Cerebellar cortex (tissue), 1 donor: ENCODE data around the gene ORAI1.
"Not testable (repeated sequence)": the region's sequence is repeated elsewhere in the genome, so short reads cannot be mapped to it uniquely, and the experiment has no call there.

Source experiments
- DNase-seq: peaks from one replicate; pipeline ENCODE4 v3.0.0-alpha.2; 2015; ENCODE audit warnings: low spot score

Gene ORAI1

GRCh38 chr12:121626087-121626852, at the start of gene ORAI1:
Gene ORAI1, plus strand, starts transcription at chr12:121626530.
- peak; percentile 82 for DNase-seq

DNA sequence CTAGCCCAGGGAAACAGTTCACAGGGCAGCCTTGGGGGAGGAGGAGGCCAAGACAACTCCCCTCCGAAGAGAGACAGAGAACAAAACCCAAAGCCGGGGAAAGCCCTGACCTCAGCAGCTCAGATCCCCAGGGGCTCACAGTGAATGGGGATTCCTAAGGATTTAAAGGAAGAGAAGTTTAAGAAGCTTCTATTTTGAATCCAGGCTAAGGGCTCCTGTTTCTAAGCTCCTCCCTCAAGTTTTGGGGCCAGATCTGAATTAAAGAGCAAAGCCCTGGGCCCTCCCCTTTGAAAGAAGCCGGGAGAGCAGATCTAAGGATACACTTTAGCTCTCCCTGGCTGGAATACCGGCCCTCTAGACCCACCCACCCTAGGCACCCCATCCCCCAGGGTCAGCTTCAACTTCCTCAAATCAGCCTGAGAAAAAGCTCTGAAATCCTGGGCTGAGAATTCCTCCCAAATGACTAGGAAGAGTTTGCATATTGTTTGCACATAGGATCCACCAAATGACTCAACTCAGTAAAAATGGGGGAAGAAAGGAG, 49.4 kb upstream of the ORAI1 start:
- peak; percentile 69 for DNase-seq

DNA sequence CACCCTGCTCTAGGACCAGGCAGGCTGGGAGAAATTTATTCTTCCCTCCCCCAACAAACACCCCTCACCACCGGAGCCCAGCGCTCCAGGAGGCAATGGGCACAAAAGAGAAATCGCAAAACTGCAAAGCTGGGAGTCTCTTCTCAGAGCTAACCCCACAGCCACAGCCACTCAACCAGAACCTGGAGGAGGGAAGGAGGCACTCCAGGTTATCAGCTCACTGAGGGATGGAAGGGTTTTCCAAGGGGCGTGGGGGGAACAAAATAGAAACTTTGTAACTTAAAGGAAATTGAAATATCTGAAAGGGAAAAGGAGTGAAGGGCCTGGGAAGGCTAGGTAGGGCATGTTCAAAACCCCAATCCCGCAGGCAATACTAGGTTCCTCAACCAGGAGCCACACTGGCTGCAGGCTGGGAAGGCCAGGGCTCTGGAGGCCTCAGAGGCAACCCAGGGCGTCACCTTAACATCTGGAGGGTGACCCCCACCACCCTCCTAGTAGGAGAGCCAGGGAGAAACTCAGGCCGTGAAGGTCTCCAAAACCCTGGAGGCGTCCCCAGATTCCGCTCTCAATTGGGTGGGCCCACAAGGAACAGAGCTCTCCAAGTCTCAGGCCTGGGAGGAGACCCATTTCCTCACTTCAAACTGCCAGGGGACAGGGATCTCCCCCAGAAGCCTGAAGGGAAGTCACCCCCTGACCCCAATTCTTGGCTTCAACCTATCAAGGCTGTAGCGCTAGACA, 48.7 kb upstream of the ORAI1 start:
- DNase-seq, result peak; percentile 29

- DNase-seq, result peak; percentile 45
Observed at GRCh38 chr12:121578230-121579189, 47.8 kb upstream of the ORAI1 start.

GRCh38 chr12:121579190-121579791, 47.0 kb upstream of the ORAI1 start:
- DNase-seq, result peak; percentile 27

- peak; percentile 72 for DNase-seq
Observed at GRCh38 chr12:121579981-121580868, 46.1 kb upstream of the ORAI1 start.

- peak; percentile 83 for DNase-seq
Observed at GRCh38 chr12:121580959-121581685, 45.2 kb upstream of the ORAI1 start, which contains the start of gene KDM2B. Gene KDM2B, minus strand, starts transcription at chr12:121581023. Its CDS starts 112 bp downstream, at chr12:121580911.

DNA sequence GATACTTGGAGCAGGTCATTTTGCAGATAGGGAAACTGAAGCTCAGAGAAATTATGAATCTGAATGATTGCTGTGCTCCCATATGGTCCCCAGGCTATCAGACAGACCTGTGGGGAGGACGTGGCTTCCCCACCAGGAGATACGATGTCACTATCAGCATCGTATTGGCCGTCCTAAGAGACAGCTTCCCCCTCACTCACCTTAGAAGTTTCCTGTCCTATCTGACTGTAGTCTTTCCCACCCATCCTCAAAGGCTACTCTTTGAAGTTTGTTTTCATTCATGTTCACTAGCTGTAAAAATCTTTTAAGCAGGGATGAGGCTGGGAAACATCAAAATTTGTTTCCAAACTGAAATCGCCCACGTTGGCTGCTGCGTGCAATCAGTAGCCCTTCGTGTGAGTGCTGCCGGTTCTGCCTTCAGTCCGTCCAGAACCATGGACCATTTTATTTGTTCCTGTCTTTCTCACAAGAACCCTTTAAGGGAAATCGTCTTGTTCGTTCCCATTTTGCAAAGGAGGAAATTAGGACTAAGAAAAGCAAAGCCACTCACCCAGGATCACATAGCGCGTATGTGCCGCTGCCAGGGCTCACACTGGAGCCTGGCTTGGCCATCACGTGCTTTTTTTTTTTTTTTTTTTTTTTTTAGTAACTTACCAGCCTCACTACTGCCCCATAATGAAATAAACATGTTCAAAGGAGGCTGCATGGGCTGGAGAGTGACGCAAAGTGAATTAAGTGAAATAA, 44.5 kb upstream of the ORAI1 start:
- peak; percentile 74 for DNase-seq

DNA sequence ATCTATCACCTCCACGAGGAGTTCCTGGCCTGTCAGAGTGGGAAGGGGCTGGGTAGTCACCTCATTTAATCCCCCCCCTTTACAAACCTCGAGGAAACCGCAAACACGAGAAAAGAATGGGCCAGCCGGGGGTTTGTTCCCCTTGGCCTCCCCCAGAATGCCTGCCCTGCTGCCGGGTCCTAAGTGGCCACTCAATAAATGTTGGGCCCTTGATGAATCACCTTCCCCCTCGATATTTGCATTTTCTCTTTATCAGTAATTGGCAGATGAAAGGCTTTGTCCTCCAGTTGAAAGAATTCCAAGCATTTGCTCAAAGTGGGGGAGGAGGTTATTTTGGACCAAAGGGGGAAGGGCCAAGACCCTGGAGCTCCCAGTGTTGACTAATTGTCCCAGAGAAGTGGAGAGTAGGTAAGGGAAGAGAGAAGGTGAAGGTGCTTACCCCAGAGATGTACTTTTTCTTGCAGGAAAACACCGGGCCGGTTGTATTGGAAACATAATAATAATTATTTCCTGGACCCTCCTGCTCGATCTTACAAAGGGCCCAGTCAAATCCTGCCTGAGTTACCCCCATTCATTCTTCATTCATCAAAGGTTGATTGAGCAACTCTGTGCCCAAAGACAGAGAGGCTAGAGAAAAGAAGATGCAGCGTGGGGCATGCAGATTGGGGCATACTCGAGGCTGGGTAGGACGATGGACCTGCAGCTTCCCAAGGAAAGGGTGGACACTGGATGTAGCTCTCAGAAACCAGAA, 43.6 kb upstream of the ORAI1 start:
- DNase-seq, result peak; percentile 38

DNA sequence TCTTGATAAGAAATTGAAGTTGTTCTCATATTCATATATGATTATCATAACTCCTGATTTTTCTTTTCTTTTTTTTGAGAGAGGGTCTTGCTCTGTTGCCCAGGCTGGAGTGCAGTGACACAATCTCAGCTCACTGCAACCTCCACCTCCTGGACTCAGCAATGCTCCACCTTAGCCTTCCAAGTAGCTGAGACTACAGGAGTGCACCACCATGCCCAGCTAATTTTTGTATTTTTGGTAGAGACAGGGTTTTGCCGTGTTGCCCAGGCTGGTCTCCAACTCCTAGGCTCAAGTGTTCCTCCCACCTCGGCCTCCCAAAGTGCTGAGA, 43.0 kb upstream of the ORAI1 start:
- not testable (repeated sequence) for DNase-seq

DNA sequence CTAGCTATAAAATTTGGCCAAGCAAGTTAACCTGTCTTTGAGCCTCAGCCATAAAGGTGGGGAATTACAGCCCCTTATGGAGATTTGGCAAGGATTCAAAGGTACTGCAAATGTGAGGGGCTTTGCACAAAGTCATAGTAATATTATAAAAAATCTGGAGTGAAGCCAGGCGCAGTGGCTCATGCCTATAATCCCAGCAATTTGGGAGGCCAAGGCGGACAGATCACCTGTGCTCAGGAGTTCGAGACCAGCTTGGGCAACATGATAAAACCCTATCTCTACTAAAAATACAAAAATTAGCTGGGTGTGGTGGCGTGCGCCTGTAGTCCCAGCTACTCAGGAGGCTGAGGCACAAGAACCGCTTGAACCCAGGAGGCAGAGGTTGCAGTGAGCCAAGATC, 41.4 kb upstream of the ORAI1 start:
- not testable (repeated sequence) for DNase-seq

GRCh38 chr12:121590476-121591143, 35.7 kb upstream of the ORAI1 start:
- DNase-seq, result no peak

- no peak for DNase-seq
Observed at GRCh38 chr12:121592320-121592719, 34.0 kb upstream of the ORAI1 start.

- no peak for DNase-seq
Observed at GRCh38 chr12:121595520-121595919, 30.8 kb upstream of the ORAI1 start.

DNA sequence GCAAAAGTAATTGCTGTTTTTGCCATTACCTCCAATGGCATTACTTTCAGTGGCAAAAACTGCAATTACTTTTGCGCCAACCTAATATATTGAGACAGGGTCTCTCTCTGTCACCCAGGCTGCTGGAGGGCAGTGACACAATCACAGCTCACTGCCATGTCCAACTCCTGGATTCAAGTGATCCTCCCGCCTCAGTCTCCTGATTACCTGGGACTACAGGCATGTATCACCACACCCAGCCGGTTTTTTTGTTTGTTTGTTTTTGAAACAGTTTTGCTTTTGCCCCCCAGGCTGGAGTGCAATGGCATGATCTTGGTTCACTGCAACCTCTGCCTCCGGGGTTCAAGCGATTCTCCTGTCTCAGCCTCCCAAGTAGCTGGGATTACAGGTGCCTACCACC, 29.8 kb upstream of the ORAI1 start:
- no peak for DNase-seq

DNA sequence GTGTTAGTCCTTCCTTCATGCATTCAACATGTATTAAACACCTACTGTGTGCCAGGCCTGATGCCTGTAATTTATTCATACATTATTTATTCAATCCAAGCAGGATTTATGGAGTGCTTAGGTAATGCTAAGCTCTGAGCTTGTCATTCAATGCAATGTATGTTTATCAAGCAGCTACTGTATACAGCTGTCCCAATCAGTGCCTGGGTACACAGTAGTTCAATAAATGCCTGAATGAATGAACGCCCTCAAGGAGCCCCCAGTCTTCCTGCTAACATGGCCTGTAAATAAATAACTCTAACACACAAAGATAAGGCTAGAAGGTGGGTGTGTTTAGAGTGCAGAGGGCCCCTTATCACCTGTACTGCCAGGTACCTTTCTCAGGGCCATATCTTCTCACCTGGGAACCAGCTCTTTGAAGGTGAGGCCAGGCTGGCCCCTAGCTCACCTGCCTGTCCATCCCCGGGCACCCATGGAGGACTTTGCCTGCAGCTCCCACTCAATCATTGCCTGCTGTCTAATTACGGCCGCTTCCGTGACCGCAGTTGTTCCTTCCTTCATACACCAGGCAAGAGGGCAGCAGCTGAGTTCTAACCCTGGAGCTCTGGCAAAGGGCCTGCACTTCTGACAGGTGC, 25.5 kb upstream of the ORAI1 start:
- no peak for DNase-seq

DNA sequence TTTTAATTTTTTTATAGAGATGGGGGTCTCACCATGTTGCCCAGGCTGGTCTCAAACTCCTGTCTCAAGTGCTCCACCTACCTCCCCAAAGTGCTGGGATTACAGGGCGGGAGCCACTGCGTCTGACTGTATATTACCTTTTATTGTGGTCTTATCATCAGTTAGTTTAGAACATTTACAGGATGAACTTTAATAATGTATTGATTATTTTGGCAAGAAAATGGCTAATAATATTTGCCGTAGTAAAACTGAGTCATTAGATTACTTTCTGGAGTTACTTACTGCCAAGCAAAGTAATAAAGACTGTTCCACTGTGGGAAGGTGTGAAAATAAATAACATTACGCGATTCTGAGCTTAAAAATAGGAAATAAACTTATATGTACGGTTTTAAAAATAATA, 23.6 kb upstream of the ORAI1 start:
- no peak for DNase-seq
